ENCODE results near the gene GPX7.

The GPX7 gene

DNA sequence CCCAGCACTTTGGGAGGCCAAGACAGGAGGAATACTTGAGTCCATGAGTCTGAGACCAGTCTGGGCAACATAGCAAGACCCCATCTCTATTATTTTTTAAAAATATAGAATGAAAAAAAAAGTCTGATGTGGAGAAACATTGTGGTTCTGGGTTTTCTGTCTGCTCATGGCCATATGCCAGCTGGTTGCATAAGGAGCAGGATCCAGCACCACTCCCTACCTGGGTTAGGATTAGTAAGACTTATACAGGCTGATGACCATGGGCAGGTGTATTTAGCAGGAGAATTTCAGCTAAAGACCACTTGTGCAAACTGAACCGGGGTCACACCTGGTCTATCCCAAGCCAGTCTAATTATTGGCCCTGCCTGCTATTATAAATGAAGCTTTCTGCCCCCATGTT is 16.7 kb upstream of the GPX7 start:
- Histone ChIP-seq H3K9me3 (ENCODE audit: control insufficient read depth in 2 of 2, low read length in 2 of 2) (no peaks in the 10 kb centered on the region), H3K27ac (ENCODE audit: low read depth in 2 of 2, low read length in 2 of 2) (no peak overlapping the region), H3K4me3 (ENCODE audit: low read length in 2 of 2) (no peak overlapping the region), H3K36me3 (ENCODE audit: control insufficient read depth in 2 of 2, insufficient read depth in 2 of 2, low read length in 2 of 2) (no peaks in the 10 kb centered on the region), H3K4me1 (ENCODE audit: control insufficient read depth in 2 of 2, insufficient read depth in 2 of 2, low read length in 2 of 2) (no peaks in the 10 kb centered on the region), H3K9ac (ENCODE audit: low read depth in 1 of 2, low read length in 2 of 2) (no peak overlapping the region), H3K27me3 (ENCODE audit: control insufficient read depth in 2 of 2, insufficient read depth in 2 of 2, low read length in 2 of 2) (peaks cover 0 to 2% of the 10 kb centered on the region in 2 donors)

- H3K27ac ChIP-seq (ENCODE audit: low read depth in 2 of 2, low read length in 2 of 2): no peak overlapping the region
- H3K27me3 ChIP-seq (ENCODE audit: control insufficient read depth in 2 of 2, insufficient read depth in 2 of 2, low read length in 2 of 2): peaks cover 0 to 2% of the 10 kb centered on the region in 2 donors
- H3K36me3 ChIP-seq (ENCODE audit: control insufficient read depth in 2 of 2, insufficient read depth in 2 of 2, low read length in 2 of 2): no peaks in the 10 kb centered on the region
- H3K9me3 ChIP-seq (ENCODE audit: control insufficient read depth in 2 of 2, low read length in 2 of 2): no peaks in the 10 kb centered on the region
- H3K9ac ChIP-seq (ENCODE audit: low read depth in 1 of 2, low read length in 2 of 2): no peak overlapping the region
- H3K4me1 ChIP-seq (ENCODE audit: control insufficient read depth in 2 of 2, insufficient read depth in 2 of 2, low read length in 2 of 2): no peaks in the 10 kb centered on the region
- no peak overlapping the region for H3K4me3 ChIP-seq (ENCODE audit: low read length in 2 of 2)
Measured at GRCh38 chr1:52588027-52588426, 14.1 kb upstream of the GPX7 start.

DNA sequence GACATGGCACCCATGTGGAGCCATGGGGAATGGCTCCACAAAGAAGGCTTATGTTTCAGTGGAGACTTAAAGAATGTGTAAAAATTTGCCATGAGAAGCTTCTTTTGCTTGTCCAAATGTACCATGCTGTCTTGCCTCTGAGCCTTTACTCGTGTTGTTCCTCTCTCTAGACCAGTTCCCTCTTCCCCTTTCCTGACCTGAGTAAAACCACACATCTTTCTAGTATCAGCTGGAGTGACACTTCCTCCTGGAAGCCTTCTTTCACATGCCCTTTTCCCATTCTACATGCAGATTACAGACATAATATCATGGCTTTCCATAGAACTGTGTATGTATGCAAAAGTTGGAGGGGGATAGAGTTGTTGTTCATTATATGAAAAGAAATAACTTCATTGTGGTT is 13.6 kb upstream of the GPX7 start:
- Histone ChIP-seq H3K9me3 (ENCODE audit: control insufficient read depth in 2 of 2, low read length in 2 of 2) (no peaks in the 10 kb centered on the region), H3K4me3 (ENCODE audit: low read length in 2 of 2) (no peak overlapping the region), H3K27me3 (ENCODE audit: control insufficient read depth in 2 of 2, insufficient read depth in 2 of 2, low read length in 2 of 2) (peaks cover 0 to 2% of the 10 kb centered on the region in 2 donors), H3K9ac (ENCODE audit: low read depth in 1 of 2, low read length in 2 of 2) (no peak overlapping the region), H3K36me3 (ENCODE audit: control insufficient read depth in 2 of 2, insufficient read depth in 2 of 2, low read length in 2 of 2) (no peaks in the 10 kb centered on the region), H3K27ac (ENCODE audit: low read depth in 2 of 2, low read length in 2 of 2) (no peak overlapping the region), H3K4me1 (ENCODE audit: control insufficient read depth in 2 of 2, insufficient read depth in 2 of 2, low read length in 2 of 2) (no peaks in the 10 kb centered on the region)

GRCh38 chr1:52590266-52590665 is 11.9 kb upstream of the GPX7 start:
- Histone ChIP-seq H3K9me3 (ENCODE audit: control insufficient read depth in 2 of 2, low read length in 2 of 2) (no peaks in the 10 kb centered on the region), H3K9ac (ENCODE audit: low read depth in 1 of 2, low read length in 2 of 2) (no peak overlapping the region), H3K27ac (ENCODE audit: low read depth in 2 of 2, low read length in 2 of 2) (no peak overlapping the region), H3K4me3 (ENCODE audit: low read length in 2 of 2) (no peak overlapping the region), H3K36me3 (ENCODE audit: control insufficient read depth in 2 of 2, insufficient read depth in 2 of 2, low read length in 2 of 2) (no peaks in the 10 kb centered on the region), H3K4me1 (ENCODE audit: control insufficient read depth in 2 of 2, insufficient read depth in 2 of 2, low read length in 2 of 2) (no peaks in the 10 kb centered on the region), H3K27me3 (ENCODE audit: control insufficient read depth in 2 of 2, insufficient read depth in 2 of 2, low read length in 2 of 2) (peaks cover 0 to under 1% of the 10 kb centered on the region in 2 donors)

GRCh38 chr1:52592637-52593323 is 9.4 kb upstream of the GPX7 start:
- Histone ChIP-seq H3K4me3 (ENCODE audit: low read length in 2 of 2) (no peak overlapping the region), H3K9me3 (ENCODE audit: control insufficient read depth in 2 of 2, low read length in 2 of 2) (no peaks in the 10 kb centered on the region), H3K36me3 (ENCODE audit: control insufficient read depth in 2 of 2, insufficient read depth in 2 of 2, low read length in 2 of 2) (no peaks in the 10 kb centered on the region), H3K9ac (ENCODE audit: low read depth in 1 of 2, low read length in 2 of 2) (no peak overlapping the region), H3K4me1 (ENCODE audit: control insufficient read depth in 2 of 2, insufficient read depth in 2 of 2, low read length in 2 of 2) (no peaks in the 10 kb centered on the region), H3K27ac (ENCODE audit: low read depth in 2 of 2, low read length in 2 of 2) (no peak overlapping the region), H3K27me3 (ENCODE audit: control insufficient read depth in 2 of 2, insufficient read depth in 2 of 2, low read length in 2 of 2) (no peaks in the 10 kb centered on the region)

- no peak overlapping the region for H3K27ac ChIP-seq (ENCODE audit: low read depth in 2 of 2, low read length in 2 of 2)
- H3K9ac ChIP-seq (ENCODE audit: low read depth in 1 of 2, low read length in 2 of 2): no peak overlapping the region
- no peaks in the 10 kb centered on the region for H3K9me3 ChIP-seq (ENCODE audit: control insufficient read depth in 2 of 2, low read length in 2 of 2)
- H3K27me3 ChIP-seq (ENCODE audit: control insufficient read depth in 2 of 2, insufficient read depth in 2 of 2, low read length in 2 of 2): no peaks in the 10 kb centered on the region
- H3K36me3 ChIP-seq (ENCODE audit: control insufficient read depth in 2 of 2, insufficient read depth in 2 of 2, low read length in 2 of 2): no peaks in the 10 kb centered on the region
- no peaks in the 10 kb centered on the region for H3K4me1 ChIP-seq (ENCODE audit: control insufficient read depth in 2 of 2, insufficient read depth in 2 of 2, low read length in 2 of 2)
- no peak overlapping the region for H3K4me3 ChIP-seq (ENCODE audit: low read length in 2 of 2)
Measured at GRCh38 chr1:52593495-52593894, 8.7 kb upstream of the GPX7 start.

DNA sequence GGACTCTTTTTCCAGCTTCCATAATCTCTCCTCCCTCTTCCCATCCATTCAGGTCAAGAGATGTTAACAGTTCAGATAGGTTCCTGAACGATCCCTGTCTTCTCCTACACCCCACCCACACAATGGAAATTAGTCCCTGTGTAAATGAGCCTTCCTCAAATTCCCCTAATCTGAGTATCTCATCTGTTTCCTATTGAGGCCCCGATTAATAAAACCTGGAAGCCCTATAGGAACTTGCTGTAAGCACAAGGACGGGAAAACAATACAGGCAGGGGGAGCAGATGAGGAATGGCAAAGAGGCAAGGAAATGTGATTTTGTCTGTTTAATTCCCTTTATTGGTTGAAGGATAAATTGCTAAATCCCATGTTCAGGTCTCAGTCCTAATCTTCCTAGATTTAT is 7.1 kb upstream of the GPX7 start:
- no peak overlapping the region for H3K4me3 ChIP-seq (ENCODE audit: low read length in 2 of 2)
- no peaks in the 10 kb centered on the region for H3K9me3 ChIP-seq (ENCODE audit: control insufficient read depth in 2 of 2, low read length in 2 of 2)
- H3K27me3 ChIP-seq (ENCODE audit: control insufficient read depth in 2 of 2, insufficient read depth in 2 of 2, low read length in 2 of 2): no peaks in the 10 kb centered on the region
- no peak overlapping the region for H3K27ac ChIP-seq (ENCODE audit: low read depth in 2 of 2, low read length in 2 of 2)
- no peaks in the 10 kb centered on the region for H3K4me1 ChIP-seq (ENCODE audit: control insufficient read depth in 2 of 2, insufficient read depth in 2 of 2, low read length in 2 of 2)
- no peaks in the 10 kb centered on the region for H3K36me3 ChIP-seq (ENCODE audit: control insufficient read depth in 2 of 2, insufficient read depth in 2 of 2, low read length in 2 of 2)
- H3K9ac ChIP-seq (ENCODE audit: low read depth in 1 of 2, low read length in 2 of 2): no peak overlapping the region

GRCh38 chr1:52597912-52598311 is 4.3 kb upstream of the GPX7 start:
- no peak overlapping the region for H3K4me3 ChIP-seq (ENCODE audit: low read length in 2 of 2)
- H3K36me3 ChIP-seq (ENCODE audit: control insufficient read depth in 2 of 2, insufficient read depth in 2 of 2, low read length in 2 of 2): no peaks in the 10 kb centered on the region
- H3K9me3 ChIP-seq (ENCODE audit: control insufficient read depth in 2 of 2, low read length in 2 of 2): no peaks in the 10 kb centered on the region
- H3K9ac ChIP-seq (ENCODE audit: low read depth in 1 of 2, low read length in 2 of 2): no peak overlapping the region
- H3K27me3 ChIP-seq (ENCODE audit: control insufficient read depth in 2 of 2, insufficient read depth in 2 of 2, low read length in 2 of 2): peaks cover 0 to 3% of the 10 kb centered on the region in 2 donors
- no peak overlapping the region for H3K27ac ChIP-seq (ENCODE audit: low read depth in 2 of 2, low read length in 2 of 2)
- H3K4me1 ChIP-seq (ENCODE audit: control insufficient read depth in 2 of 2, insufficient read depth in 2 of 2, low read length in 2 of 2): peaks cover 6 to 9% of the 10 kb centered on the region in 2 donors

GRCh38 chr1:52598729-52599128 is 3.4 kb upstream of the GPX7 start:
- Histone ChIP-seq H3K27ac (ENCODE audit: low read depth in 2 of 2, low read length in 2 of 2) (no peak overlapping the region), H3K4me1 (ENCODE audit: control insufficient read depth in 2 of 2, insufficient read depth in 2 of 2, low read length in 2 of 2) (peaks cover 9 to 10% of the 10 kb centered on the region in 2 donors), H3K27me3 (ENCODE audit: control insufficient read depth in 2 of 2, insufficient read depth in 2 of 2, low read length in 2 of 2) (peaks cover 0 to 3% of the 10 kb centered on the region in 2 donors), H3K36me3 (ENCODE audit: control insufficient read depth in 2 of 2, insufficient read depth in 2 of 2, low read length in 2 of 2) (no peaks in the 10 kb centered on the region), H3K9ac (ENCODE audit: low read depth in 1 of 2, low read length in 2 of 2) (no peak overlapping the region), H3K9me3 (ENCODE audit: control insufficient read depth in 2 of 2, low read length in 2 of 2) (no peaks in the 10 kb centered on the region), H3K4me3 (ENCODE audit: low read length in 2 of 2) (no peak overlapping the region)

DNA sequence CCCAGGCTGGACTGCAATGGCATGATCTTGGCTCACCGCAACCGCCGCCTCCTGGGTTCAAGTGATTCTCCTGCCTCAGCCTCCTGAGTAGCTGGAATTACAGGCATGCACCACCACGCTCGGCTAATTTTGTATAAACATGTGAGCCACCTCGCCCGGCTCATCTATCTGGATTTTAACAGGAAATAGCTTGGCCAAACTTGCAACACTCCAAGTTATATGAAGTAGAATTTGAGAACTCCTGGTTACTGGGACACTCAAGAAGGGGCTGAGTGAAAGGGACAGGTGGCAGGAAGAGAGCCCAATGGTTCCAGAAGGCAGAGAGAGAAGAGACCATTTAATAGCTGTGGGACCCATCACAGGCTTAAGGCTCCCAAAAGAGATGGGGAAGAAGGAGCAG is 2.9 kb upstream of the GPX7 start:
- no peak overlapping the region for H3K27ac ChIP-seq (ENCODE audit: low read depth in 2 of 2, low read length in 2 of 2)
- H3K9me3 ChIP-seq (ENCODE audit: control insufficient read depth in 2 of 2, low read length in 2 of 2): no peaks in the 10 kb centered on the region
- H3K4me3 ChIP-seq (ENCODE audit: low read length in 2 of 2): no peak overlapping the region

More for the DNA sequence above, 2.9 kb upstream of the GPX7 start:
- no peak overlapping the region for H3K9ac ChIP-seq (ENCODE audit: low read depth in 1 of 2, low read length in 2 of 2)
- H3K27me3 ChIP-seq (ENCODE audit: control insufficient read depth in 2 of 2, insufficient read depth in 2 of 2, low read length in 2 of 2): peaks cover 0 to 3% of the 10 kb centered on the region in 2 donors
- peaks cover 9 to 10% of the 10 kb centered on the region in 2 donors for H3K4me1 ChIP-seq (ENCODE audit: control insufficient read depth in 2 of 2, insufficient read depth in 2 of 2, low read length in 2 of 2)
- H3K36me3 ChIP-seq (ENCODE audit: control insufficient read depth in 2 of 2, insufficient read depth in 2 of 2, low read length in 2 of 2): no peaks in the 10 kb centered on the region
